Measurements from ENCODE around the gene MISFA. TPM values are rescaled to one million over a fixed set of nuclear protein-coding genes. Genes with fewer than 3 reads are reported as not detected.
A peak's percentile ranks its signal among the peaks of the same experiment; 100 is the strongest.
"Not testable (repeated sequence)": the region's sequence is repeated elsewhere in the genome, so short reads cannot be mapped to it uniquely, and the experiment has no call there.

Gene MISFA
- total RNA-seq, 1 experiment from 2014 or later = 4.6 TPM

GRCh38 chr11:18588297-18589252 is 11.0 kb upstream of the MISFA start, which contains the start of gene UEVLD:
Gene UEVLD (minus strand): TSS chr11:18588734. CDS start chr11:18588654, 80 bp downstream.
- Histone ChIP-seq H3K27ac (ENCODE audit: low read depth, low read length, poor library complexity, severe bottlenecking) (peak within 1 kb of the TSS; percentile 72), H3K4me3 (ENCODE audit: low read depth, low read length, poor library complexity, severe bottlenecking) (peak within 1 kb of the TSS; percentile 76), H3K27me3 (replicated peaks; ENCODE audit: insufficient read depth, low read depth, low read length, poor library complexity) (no peaks in the 10 kb centered on the region), H3K9me3 (ENCODE audit: low read depth, low read length, poor library complexity, severe bottlenecking) (no peaks in the 10 kb centered on the region), H3K4me1 (ENCODE audit: insufficient read depth, low read length, poor library complexity, severe bottlenecking) (peaks cover 8% of the 10 kb centered on the region), H3K36me3 (ENCODE audit: insufficient read depth, low read length, poor library complexity, severe bottlenecking) (no peaks in the 10 kb centered on the region)
- ChIA-PET POLR2A (ENCODE audit: low non-redundant PET) (no interaction called here), CTCF (no interaction called here)
- BruUV-seq (replicated peaks) = no TSS peak
- intact Hi-C loops (cut with micrococcal nuclease; ENCODE audit: unreplicated experiment) = no loop called here
- TF ChIP-seq EZH2 (IDR thresholded peaks at IDR 0.05; ENCODE audit: borderline replicate concordance, low read depth, low read length, poor library complexity, severe bottlenecking) = no peak
- TF ChIP-seq CTCF (conservative IDR thresholded peaks at IDR 0.05; ENCODE audit: low read depth, low read length) = no peak
- peak; percentile 85 for DNase-seq (ENCODE audit: low spot score)

GRCh38 chr11:18590571-18590970 is 9.0 kb upstream of the MISFA start:
- ChIA-PET POLR2A (ENCODE audit: low non-redundant PET) (no interaction called here), CTCF (interaction anchor here (0.6 kb wide), 1 partner anchor 137 kb away, joined by 5 read pairs; no protein-coding TSS in a partner anchor)
- intact Hi-C loops (cut with micrococcal nuclease; ENCODE audit: unreplicated experiment) = no loop called here
- Histone ChIP-seq H3K9me3 (ENCODE audit: low read depth, low read length, poor library complexity, severe bottlenecking) (no peaks in the 10 kb centered on the region), H3K27ac (ENCODE audit: low read depth, low read length, poor library complexity, severe bottlenecking) (no peak overlapping the region), H3K27me3 (replicated peaks; ENCODE audit: insufficient read depth, low read depth, low read length, poor library complexity) (no peaks in the 10 kb centered on the region), H3K4me3 (ENCODE audit: low read depth, low read length, poor library complexity, severe bottlenecking) (no peak overlapping the region), H3K4me1 (ENCODE audit: insufficient read depth, low read length, poor library complexity, severe bottlenecking) (peaks cover 8% of the 10 kb centered on the region), H3K36me3 (ENCODE audit: insufficient read depth, low read length, poor library complexity, severe bottlenecking) (no peaks in the 10 kb centered on the region)
- DNase-seq (ENCODE audit: low spot score) = no peak
- no peak for TF ChIP-seq CTCF (conservative IDR thresholded peaks at IDR 0.05; ENCODE audit: low read depth, low read length)
- TF ChIP-seq EZH2 (IDR thresholded peaks at IDR 0.05; ENCODE audit: borderline replicate concordance, low read depth, low read length, poor library complexity, severe bottlenecking) = no peak
- no TSS peak for BruUV-seq (replicated peaks)

GRCh38 chr11:18594088-18594487 is 5.5 kb upstream of the MISFA start:
- POLR2A ChIA-PET (ENCODE audit: low non-redundant PET); H3K4me1 ChIP-seq (ENCODE audit: insufficient read depth, low read length, poor library complexity, severe bottlenecking); BruUV-seq (replicated peaks); H3K4me3 ChIP-seq (ENCODE audit: low read depth, low read length, poor library complexity, severe bottlenecking); DNase-seq (ENCODE audit: low spot score); H3K27me3 ChIP-seq (replicated peaks; ENCODE audit: insufficient read depth, low read depth, low read length, poor library complexity); H3K27ac ChIP-seq (ENCODE audit: low read depth, low read length, poor library complexity, severe bottlenecking); H3K9me3 ChIP-seq (ENCODE audit: low read depth, low read length, poor library complexity, severe bottlenecking); intact Hi-C loops (cut with micrococcal nuclease; ENCODE audit: unreplicated experiment); CTCF ChIA-PET; H3K36me3 ChIP-seq (ENCODE audit: insufficient read depth, low read length, poor library complexity, severe bottlenecking): not testable (repeated sequence)

Measured in A673 (cell line).